ENCODE measurements around the gene LRRC51. TPM values are rescaled to one million over a fixed set of nuclear protein-coding genes. Genes with fewer than 3 reads are reported as not detected.

Gene LRRC51
- total and polyA plus RNA-seq, 2 donors (not counting 3 experiments of a cell fraction or from before 2014, with no cell fraction given): 3.5 to 6.1 TPM

- ChIA-PET CTCF (interaction anchor here (4.7 kb wide), 1 partner anchor 62 kb away, joined by 93 read pairs; no protein-coding TSS in a partner anchor), POLR2A (no interaction called here)
- BruUV-seq (replicated peaks): no TSS peak
- Histone ChIP-seq H3K4me2 (ENCODE audit: insufficient read depth, low read length) (no peak overlapping the region), H3K9ac (replicated peaks; ENCODE audit: extremely low read depth, insufficient read depth, low read length) (no peak overlapping the region), H3K9me3 (replicated peaks; ENCODE audit: control insufficient read depth, insufficient read depth, low read length) (no peaks in the 10 kb centered on the region), H3K79me2 (ENCODE audit: control insufficient read depth, insufficient read depth, low read length) (no peaks in the 10 kb centered on the region), H3K27ac (ENCODE audit: insufficient read depth, low read depth, low read length) (no peak overlapping the region), H3K27me3 (ENCODE audit: control insufficient read depth in 2 of 2, insufficient read depth in 2 of 2, low read length in 2 of 2) (no peaks in the 10 kb centered on the region), H3K4me1 (ENCODE audit: control insufficient read depth, extremely low read depth, insufficient read depth, low read length) (peaks cover 3% of the 10 kb centered on the region), H4K20me1 (replicated peaks; ENCODE audit: control insufficient read depth, extremely low read depth, insufficient read depth, low read length) (no peaks in the 10 kb centered on the region), H3K9me1 (replicated peaks; ENCODE audit: control insufficient read depth, extremely low read depth, insufficient read depth, low read length) (no peaks in the 10 kb centered on the region), H3K36me3 (ENCODE audit: control insufficient read depth in 2 of 2, extremely low read depth in 1 of 2, insufficient read depth in 2 of 2, low read length in 2 of 2) (no peaks in the 10 kb centered on the region), H3K4me3 (replicated peaks in 1 of 3; ENCODE audit: insufficient read depth in 1 of 3, low read depth in 1 of 3, low read length in 3 of 3) (no peak overlapping the region), H2AFZ (ENCODE audit: low read depth, low read length) (no peak overlapping the region)
- DNase-seq (ENCODE audit: low read depth, low spot score): no peak
- no peak for FAIRE-seq
- intact Hi-C loops (cut with micrococcal nuclease): no loop called here
- no peak for TF ChIP-seq GATA2 (IDR thresholded peaks at IDR 0.05; ENCODE audit: insufficient read depth, insufficient read length, low read depth, low read length)
- no peak for TF ChIP-seq JUN (IDR thresholded peaks at IDR 0.05; ENCODE audit: borderline replicate concordance, insufficient read depth, insufficient read length, low read depth)
- no peak for TF ChIP-seq POLR2A (IDR thresholded peaks at IDR 0.05; ENCODE audit: low read depth, low read length)
- TF ChIP-seq MYC (IDR thresholded peaks at IDR 0.05; ENCODE audit: low read depth, low read length): no peak
- TF ChIP-seq POLR2AphosphoS5 (IDR thresholded peaks at IDR 0.05; ENCODE audit: insufficient read depth, low read depth, low read length): no peak
- TF ChIP-seq, protein P1, sequence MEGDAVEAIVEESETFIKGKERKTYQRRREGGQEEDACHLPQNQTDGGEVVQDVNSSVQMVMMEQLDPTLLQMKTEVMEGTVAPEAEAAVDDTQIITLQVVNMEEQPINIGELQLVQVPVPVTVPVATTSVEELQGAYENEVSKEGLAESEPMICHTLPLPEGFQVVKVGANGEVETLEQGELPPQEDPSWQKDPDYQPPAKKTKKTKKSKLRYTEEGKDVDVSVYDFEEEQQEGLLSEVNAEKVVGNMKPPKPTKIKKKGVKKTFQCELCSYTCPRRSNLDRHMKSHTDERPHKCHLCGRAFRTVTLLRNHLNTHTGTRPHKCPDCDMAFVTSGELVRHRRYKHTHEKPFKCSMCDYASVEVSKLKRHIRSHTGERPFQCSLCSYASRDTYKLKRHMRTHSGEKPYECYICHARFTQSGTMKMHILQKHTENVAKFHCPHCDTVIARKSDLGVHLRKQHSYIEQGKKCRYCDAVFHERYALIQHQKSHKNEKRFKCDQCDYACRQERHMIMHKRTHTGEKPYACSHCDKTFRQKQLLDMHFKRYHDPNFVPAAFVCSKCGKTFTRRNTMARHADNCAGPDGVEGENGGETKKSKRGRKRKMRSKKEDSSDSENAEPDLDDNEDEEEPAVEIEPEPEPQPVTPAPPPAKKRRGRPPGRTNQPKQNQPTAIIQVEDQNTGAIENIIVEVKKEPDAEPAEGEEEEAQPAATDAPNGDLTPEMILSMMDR (IDR thresholded peaks at IDR 0.05; ENCODE audit: extremely low read depth in 1 of 2, insufficient read depth in 1 of 2, low read depth in 1 of 2, low read length in 2 of 2): no peak
- no peak for TF ChIP-seq EZH2 (IDR thresholded peaks at IDR 0.05; ENCODE audit: borderline replicate concordance, low read depth, low read length, severe bottlenecking)
- no peak for TF ChIP-seq MAX (IDR thresholded peaks at IDR 0.05; ENCODE audit: insufficient read depth, insufficient read length)
- TF ChIP-seq FOS (IDR thresholded peaks at IDR 0.05; ENCODE audit: borderline replicate concordance, insufficient read depth, low read length): no peak
- dilution Hi-C loops (cut with MboI; ENCODE audit: extremely low pct_ligation_motif_present, low sequenced_read_pairs): loop anchor here (10.0 kb wide), 1 partner anchor 63 kb away; no protein-coding TSS in a partner anchor
Observed at GRCh38 chr11:72088076-72088808, 7.6 kb downstream of the LRRC51 start.

Data from endothelial cell of umbilical vein (primary cell).